Ishikawa (cell line): ENCODE measurements around the gene CD19.
A peak's percentile ranks its signal among the peaks of the same experiment; 100 is the strongest.

ENCODE experiments used
- CEBPB ChIP-seq: IDR thresholded peaks from 2 replicates; pipeline ENCODE4 v1.6.1; 2012
- CREB1 ChIP-seq: IDR thresholded peaks from 2 replicates; pipeline ENCODE4 v1.6.1; 2012; ENCODE audit warnings: low read depth
- EGR1 ChIP-seq: IDR thresholded peaks from 2 replicates; pipeline ENCODE4 v1.6.1; 2012
- EP300 ChIP-seq: IDR thresholded peaks from 2 replicates; pipeline ENCODE4 v1.6.1; 2012; ENCODE audit warnings: borderline replicate concordance
- FOXM1 ChIP-seq: IDR thresholded peaks from 2 replicates; pipeline ENCODE4 v1.6.1; 2012; ENCODE audit warnings: low read depth, borderline replicate concordance
- NFIC ChIP-seq: IDR thresholded peaks from 2 replicates; pipeline ENCODE4 v1.6.1; 2012
- RAD21 ChIP-seq: IDR thresholded peaks from 2 replicates; pipeline ENCODE4 v1.6.1; 2012; ENCODE audit warnings: low read depth
- REST ChIP-seq: IDR thresholded peaks from 2 replicates; pipeline ENCODE4 v1.6.1; 2012; ENCODE audit warnings: low read depth, mild to moderate bottlenecking
- TAF1 ChIP-seq: IDR thresholded peaks from 2 replicates; pipeline ENCODE4 v1.6.1; 2012; ENCODE audit warnings: low read depth, mild to moderate bottlenecking
- TCF12 ChIP-seq: IDR thresholded peaks from 2 replicates; pipeline ENCODE4 v1.6.1; 2012; ENCODE audit warnings: low read depth
- TEAD4 ChIP-seq: IDR thresholded peaks from 2 replicates; pipeline ENCODE4 v1.6.1; 2012
- YY1 ChIP-seq: IDR thresholded peaks from 2 replicates; pipeline ENCODE4 v1.6.1; 2012; ENCODE audit warnings: low read depth
- ZBTB7A ChIP-seq: IDR thresholded peaks from 2 replicates; pipeline ENCODE4 v1.6.1; 2012; ENCODE audit warnings: low read depth
- TF ChIP-seq, protein P1 (sequence below): IDR thresholded peaks from 2 replicates; pipeline ENCODE4 v1.6.1; 2012
- TF ChIP-seq, protein P2 (sequence below): IDR thresholded peaks from 2 replicates; pipeline ENCODE4 v1.6.1; 2012

The CD19 gene

GRCh38 chr16:28981517-28981916 is 49.7 kb downstream of the CD19 start:
- TF ChIP-seq YY1, result no peak
- no peak for TF ChIP-seq TAF1
- TF ChIP-seq RAD21, result peak; percentile 17; the same call in 1 of the 2 replicates

- TF ChIP-seq, protein P1, sequence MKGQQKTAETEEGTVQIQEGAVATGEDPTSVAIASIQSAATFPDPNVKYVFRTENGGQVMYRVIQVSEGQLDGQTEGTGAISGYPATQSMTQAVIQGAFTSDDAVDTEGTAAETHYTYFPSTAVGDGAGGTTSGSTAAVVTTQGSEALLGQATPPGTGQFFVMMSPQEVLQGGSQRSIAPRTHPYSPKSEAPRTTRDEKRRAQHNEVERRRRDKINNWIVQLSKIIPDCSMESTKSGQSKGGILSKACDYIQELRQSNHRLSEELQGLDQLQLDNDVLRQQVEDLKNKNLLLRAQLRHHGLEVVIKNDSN, result no peak
- TF ChIP-seq RAD21, result no peak
- no peak for TF ChIP-seq TEAD4
- TF ChIP-seq ZBTB7A, result no peak
Measured at GRCh38 chr16:28982418-28982817, 50.6 kb downstream of the CD19 start.

DNA sequence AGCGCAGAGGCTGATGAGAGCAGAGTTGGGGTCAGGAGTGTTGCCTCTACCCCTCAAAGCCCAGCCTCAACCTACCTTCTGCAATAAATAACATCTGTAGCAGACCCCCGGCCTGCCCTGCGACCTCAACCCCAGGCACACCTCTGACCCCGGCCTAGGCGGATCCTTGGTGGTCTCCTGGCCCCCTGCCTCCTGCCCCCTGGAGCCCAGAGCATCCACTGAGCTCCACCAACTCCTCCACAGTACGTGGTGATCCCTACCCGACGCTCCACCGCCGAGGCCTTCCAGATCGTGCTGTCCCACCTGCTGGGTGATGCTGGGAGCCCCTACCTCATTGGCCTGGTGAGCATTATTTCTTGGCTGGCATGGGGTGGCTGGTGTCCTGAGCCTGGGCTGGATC is 51.2 kb downstream of the CD19 start:
- TF ChIP-seq TAF1, result no peak
- no peak for TF ChIP-seq RAD21

- TF ChIP-seq, protein P1, result no peak
- TF ChIP-seq, protein P2, sequence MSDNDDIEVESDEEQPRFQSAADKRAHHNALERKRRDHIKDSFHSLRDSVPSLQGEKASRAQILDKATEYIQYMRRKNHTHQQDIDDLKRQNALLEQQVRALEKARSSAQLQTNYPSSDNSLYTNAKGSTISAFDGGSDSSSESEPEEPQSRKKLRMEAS, result no peak
- no peak for TF ChIP-seq EP300
Measured at GRCh38 chr16:28983644-28984043, 51.9 kb downstream of the CD19 start.

GRCh38 chr16:28984091-28984490 is 52.3 kb downstream of the CD19 start:
- TF ChIP-seq FOXM1 (no peak), EGR1 (no peak), ZBTB7A (no peak), CEBPB (no peak), CREB1 (no peak), NFIC (no peak), TAF1 (no peak)
- TF ChIP-seq, protein P2, result no peak

- TF ChIP-seq ZBTB7A, result no peak
- no peak for TF ChIP-seq TAF1
- TF ChIP-seq EGR1, result no peak
- TF ChIP-seq, protein P2, result no peak
- no peak for TF ChIP-seq TEAD4
- no peak for TF ChIP-seq TCF12
- no peak for TF ChIP-seq RAD21
Measured at GRCh38 chr16:28984619-28985135, 52.9 kb downstream of the CD19 start, which contains the start of gene LAT. Gene LAT (plus strand): TSS chr16:28985052. CDS start chr16:28985418, 366 bp downstream.

DNA sequence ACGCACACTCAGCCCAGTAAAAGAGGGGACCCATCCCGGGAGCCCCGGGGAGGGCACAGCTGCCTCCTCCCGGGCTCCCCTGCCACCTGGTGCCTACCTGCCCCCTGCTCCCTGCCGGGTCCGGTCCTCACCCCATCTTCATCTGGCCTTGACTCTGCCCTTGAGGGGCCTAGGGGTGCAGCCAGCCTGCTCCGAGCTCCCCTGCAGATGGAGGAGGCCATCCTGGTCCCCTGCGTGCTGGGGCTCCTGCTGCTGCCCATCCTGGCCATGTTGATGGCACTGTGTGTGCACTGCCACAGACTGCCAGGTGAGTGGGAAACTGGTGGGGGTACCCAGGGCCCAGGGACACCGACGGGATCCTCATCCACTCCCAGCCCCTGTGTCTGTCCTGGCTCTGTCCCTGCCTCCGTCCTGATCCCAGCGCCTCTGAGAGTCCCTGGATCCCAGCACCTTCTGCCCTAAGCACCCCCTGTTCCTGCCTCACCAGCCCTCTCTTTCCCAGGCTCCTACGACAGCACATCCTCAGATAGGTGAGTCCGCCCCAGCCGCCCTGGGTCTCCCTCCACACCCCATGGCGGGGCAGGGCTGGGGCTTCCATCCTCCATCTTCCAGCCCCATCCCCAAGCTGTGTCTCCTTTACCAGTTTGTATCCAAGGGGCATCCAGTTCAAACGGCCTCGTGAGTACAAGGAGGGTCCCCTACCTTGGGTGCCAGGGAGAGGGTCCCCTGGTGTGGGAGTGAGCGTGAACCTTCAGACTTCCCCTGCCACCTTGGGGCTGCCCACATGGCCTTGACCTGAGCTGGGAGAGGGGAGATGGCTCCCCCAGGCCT is 53.7 kb downstream of the CD19 start:
- TF ChIP-seq REST, result no peak
- TF ChIP-seq, protein P2, result no peak
- no peak for TF ChIP-seq TEAD4
- no peak for TF ChIP-seq NFIC
- TF ChIP-seq, protein P1, result no peak
- no peak for TF ChIP-seq ZBTB7A
- TF ChIP-seq YY1, result no peak
- no peak for TF ChIP-seq CREB1

DNA sequence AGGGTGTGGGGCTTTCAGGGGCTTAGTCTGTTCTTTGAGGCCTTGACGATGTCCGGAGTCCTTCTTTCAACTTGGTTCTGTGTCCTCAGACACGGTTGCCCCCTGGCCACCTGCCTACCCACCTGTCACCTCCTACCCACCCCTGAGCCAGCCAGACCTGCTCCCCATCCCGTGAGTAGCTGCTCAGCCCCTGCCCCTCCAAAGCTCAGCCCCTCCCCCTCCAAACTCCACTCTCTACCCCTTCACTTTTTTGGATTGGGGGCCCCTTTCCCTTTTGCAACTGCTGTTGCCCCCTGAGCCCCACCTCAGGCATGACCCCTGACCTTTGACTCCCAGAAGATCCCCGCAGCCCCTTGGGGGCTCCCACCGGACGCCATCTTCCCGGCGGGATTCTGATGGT is 54.3 kb downstream of the CD19 start:
- TF ChIP-seq TCF12 (no peak), FOXM1 (no peak), YY1 (no peak), EGR1 (no peak), TAF1 (no peak), CREB1 (no peak), CEBPB (no peak), NFIC (no peak), ZBTB7A (no peak), REST (no peak), TEAD4 (no peak), RAD21 (no peak), EP300 (no peak)
- TF ChIP-seq, protein P1, result no peak
- TF ChIP-seq, protein P2, result no peak
